GM20431 (cell line): Measurements from ENCODE around the gene ZNF850.

ENCODE experiments used
- in situ Hi-C: fragments of 300-500 bp; cut with MseI, MboI; formaldehyde crosslinking; loops from one replicate; pipeline ENCODE4 v1.15.0; 2020; ENCODE audit warnings: low sequenced_read_pairs; ENCODE audit not compliant: unreplicated experiment

Gene ZNF850

GRCh38 chr19:36709423-36709822 lies 63.2 kb downstream of the ZNF850 start:
- in situ Hi-C loops, result no loop called here

DNA sequence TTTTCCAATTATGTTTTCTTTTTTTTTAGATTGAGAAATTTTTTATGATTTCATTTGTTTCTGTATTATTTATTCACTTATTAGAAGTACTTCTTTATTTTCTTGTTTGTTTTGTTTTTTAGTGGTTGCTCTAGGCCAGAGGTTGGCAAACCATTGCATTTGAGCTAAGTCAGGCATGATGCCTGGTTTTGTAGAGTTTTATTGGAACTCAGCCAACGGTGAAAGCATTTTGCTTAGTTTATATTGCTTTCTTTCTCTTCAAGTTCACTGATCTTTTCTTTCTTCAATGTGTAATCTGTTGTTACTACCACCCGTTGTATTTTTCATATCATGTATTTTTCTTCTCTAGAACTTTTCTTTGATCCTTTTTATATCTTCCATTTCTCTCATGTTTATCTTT lies 65.5 kb downstream of the ZNF850 start:
- in situ Hi-C loops, result no loop called here

GRCh38 chr19:36688058-36688457 lies 84.5 kb downstream of the ZNF850 start:
- in situ Hi-C loops, result no loop called here

DNA sequence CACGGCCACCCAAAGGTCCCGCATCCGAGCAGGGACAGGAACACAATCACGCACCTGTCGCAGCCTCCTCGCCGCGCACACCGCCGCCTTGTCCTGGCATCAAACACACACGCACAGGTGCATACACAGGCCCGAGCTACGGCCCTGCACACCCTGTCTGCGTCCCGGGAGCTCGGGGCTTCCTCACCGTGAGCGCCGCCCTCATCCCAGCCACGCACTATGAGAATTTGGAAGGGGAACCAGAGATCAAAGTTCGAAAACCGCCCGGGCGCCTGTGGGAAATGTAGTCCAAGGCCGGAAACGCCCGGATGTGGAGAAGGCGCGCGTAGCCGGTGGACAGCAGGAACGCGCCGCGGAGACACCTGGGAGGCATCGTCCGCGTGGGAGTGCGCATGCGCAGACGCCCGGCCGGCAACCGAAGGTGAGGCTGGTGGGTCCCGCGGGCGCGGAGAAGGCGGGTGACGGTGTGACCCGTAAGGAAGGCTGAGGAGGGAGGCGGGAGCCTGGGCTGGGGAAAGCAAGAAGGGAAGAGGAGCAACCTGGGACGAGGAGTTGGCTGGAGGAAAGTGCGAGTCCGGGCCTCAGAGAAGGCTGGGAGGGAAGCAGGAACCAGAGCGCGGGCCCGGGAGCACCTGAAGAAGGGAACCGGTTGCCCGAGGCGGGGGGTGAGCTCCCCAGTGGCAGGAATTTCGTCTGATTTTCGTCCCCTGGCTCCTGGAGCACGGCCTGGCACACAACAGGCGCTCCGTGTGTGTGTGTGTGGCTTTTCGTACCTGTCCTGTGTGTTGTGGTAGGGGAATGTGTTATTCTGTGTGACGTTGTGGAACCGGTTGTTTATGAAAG lies 85.2 kb downstream of the ZNF850 start, which contains the start of gene ZNF567:
Gene ZNF567, plus strand, starts transcription at position 399 of the 843 bp plus-strand sequence. CDS start 7,256 bp downstream, outside the sequence.
- in situ Hi-C loops, result no loop called here

DNA sequence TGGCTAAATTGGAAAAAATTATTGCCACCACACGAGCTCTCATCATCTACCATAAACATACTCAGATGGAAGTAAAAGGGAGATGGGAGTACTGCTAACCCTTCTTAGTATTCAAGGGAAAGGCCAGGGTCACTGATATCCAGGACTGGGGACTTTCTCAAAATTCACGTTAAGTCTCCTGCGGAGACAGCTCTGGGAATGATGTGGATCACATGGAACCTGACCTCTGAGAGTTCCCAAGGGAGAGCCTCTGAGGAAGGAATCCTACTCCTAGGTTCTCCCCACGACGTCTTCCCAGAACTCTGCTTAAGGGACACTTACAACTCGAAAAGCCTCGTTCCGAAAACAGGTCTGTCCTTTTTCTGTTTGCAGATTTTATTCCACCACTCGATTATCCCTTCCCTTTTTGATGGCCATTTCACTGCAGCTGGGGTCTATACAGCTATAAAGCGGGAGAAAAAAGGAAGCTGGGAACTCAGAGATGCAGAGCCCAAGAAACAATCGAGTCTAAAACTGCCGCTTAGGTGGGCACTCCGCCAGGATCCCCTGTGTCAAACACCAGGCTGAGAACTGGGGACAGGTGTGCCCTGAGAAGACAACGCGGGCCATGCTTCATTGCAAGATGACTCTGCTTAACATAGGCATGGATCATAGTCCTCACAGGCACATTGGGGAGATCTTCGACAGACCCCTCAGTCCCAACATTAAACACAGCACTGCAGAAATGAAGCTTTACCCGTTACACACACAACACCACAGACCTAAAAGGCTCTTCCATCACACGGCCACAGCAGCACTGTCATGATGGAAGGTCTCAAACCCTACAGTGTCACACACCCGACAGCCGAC lies 86.0 kb downstream of the ZNF850 start:
- in situ Hi-C loops, result no loop called here

GRCh38 chr19:36685835-36686234 lies 86.8 kb downstream of the ZNF850 start:
- in situ Hi-C loops, result no loop called here

GRCh38 chr19:36679455-36679854 lies 93.2 kb downstream of the ZNF850 start:
- in situ Hi-C loops, result no loop called here

- in situ Hi-C loops, result no loop called here
Measured at GRCh38 chr19:36674201-36674600, 98.4 kb downstream of the ZNF850 start.

GRCh38 chr19:36672368-36672767 lies 100.2 kb downstream of the ZNF850 start:
- in situ Hi-C loops, result no loop called here

- in situ Hi-C loops, result no loop called here
Measured at GRCh38 chr19:36668646-36669045, 104.0 kb downstream of the ZNF850 start.

- in situ Hi-C loops, result no loop called here
Measured at GRCh38 chr19:36665832-36666231, 106.8 kb downstream of the ZNF850 start.
